K562 (cell line): ENCODE measurements around the gene ARID3B.

Experiments used
- AFF1 ChIP-seq, 2 experiments: fragments of 450-650 bp; IDR thresholded peaks; 2 replicates each; pipeline ENCODE4 v1.6.1; 2018; ENCODE audit warnings: mild to moderate bottlenecking in 2 of 2, low read depth in 1 of 2; ENCODE audit not compliant: partially characterized antibody in 2 of 2
- FOXA3 ChIP-seq, 2 experiments: fragments of 450-650 bp in 1 of 2; sonication (generic) in 1 of 2; formaldehyde crosslinking; IDR thresholded peaks in 1 of 2; conservative IDR thresholded peaks in 1 of 2; 2 replicates each; pipeline versions ENCODE4 v1.4.0 to v1.8.0; 2020 to 2022; ENCODE audit warnings: mild to moderate bottlenecking in 2 of 2, missing genetic modification reagents in 1 of 2
- HCFC1 ChIP-seq: IDR thresholded peaks from 2 replicates; pipeline ENCODE4 v1.6.1; 2012; ENCODE audit warnings: low read depth, low read length, improper control_type of control experiment

- TF ChIP-seq FOXA3 (CRISPR knock-in tag; conservative IDR thresholded peaks at IDR 0.05 in 1 of 2, IDR thresholded peaks at IDR 0.05 in 1 of 2) (no peak), AFF1 (IDR thresholded peaks at IDR 0.05; ENCODE audit: low read depth in 1 of 2, partially characterized antibody in 2 of 2) (no peak), HCFC1 (no peak)
These were observed 6.6 kb downstream of the ARID3B start for GRCh38 chr15:74547616-74548015.
